Measurements from ENCODE around the gene LYPD6B. TPM values are rescaled to one million over a fixed set of nuclear protein-coding genes. Genes with fewer than 3 reads are reported as not detected.

The LYPD6B gene
- total RNA-seq, 1 experiment from 2014 or later: 6.1 TPM

DNA sequence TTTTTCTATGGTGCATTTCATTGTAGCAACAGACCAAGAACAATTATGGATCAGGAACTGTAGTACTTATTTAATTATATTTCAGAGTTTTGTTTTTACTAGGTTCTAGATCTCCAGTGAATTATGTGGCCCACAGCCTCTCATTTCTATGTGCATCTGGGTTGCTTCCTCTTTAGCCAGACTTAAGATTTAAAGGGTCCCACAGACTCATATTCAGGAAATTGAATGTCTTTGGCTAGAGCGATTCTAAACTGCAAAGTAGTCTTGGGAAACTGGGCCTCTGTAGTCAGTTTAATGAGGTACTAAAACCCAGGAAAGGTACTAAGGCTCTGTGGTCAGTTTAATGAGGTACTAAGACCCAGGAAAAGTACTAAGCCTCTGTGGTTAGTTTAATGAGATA lies 94.4 kb downstream of the LYPD6B start:
- Histone ChIP-seq H4K20me1 (ENCODE audit: insufficient read depth) (no peaks in the 10 kb centered on the region), H2AFZ (ENCODE audit: low read depth, low read length, poor library complexity, severe bottlenecking) (no peak overlapping the region), H3K79me2 (ENCODE audit: insufficient read depth, low read length) (no peaks in the 10 kb centered on the region), H3K9me2 (ENCODE audit: insufficient read depth) (no peaks in the 10 kb centered on the region), H3K9ac (ENCODE audit: low read length) (no peak overlapping the region), H3K27me3 (ENCODE audit: insufficient read depth, low read length) (no peaks in the 10 kb centered on the region), H3K4me2 (ENCODE audit: low read length) (no peak overlapping the region), H3K27ac (ENCODE audit: low read depth, low read length) (no peak overlapping the region), H3K36me3 (ENCODE audit: control insufficient read depth in 1 of 2, insufficient read depth in 2 of 2, low read length in 2 of 2) (no peaks in the 10 kb centered on the region), H3K4me1 (ENCODE audit: control insufficient read depth in 1 of 2, insufficient read depth in 2 of 2, low read length in 2 of 2) (no peaks in the 10 kb centered on the region), H3K4me3 (replicated peaks in 1 of 2; ENCODE audit: low read depth in 1 of 2, low read length in 2 of 2) (no peak overlapping the region), H3K9me3 (ENCODE audit: control insufficient read depth in 1 of 2, insufficient read depth in 1 of 2, low read depth in 1 of 2, low read length in 2 of 2) (no peaks in the 10 kb centered on the region)
- POLR2A ChIA-PET: no interaction called here
- intact Hi-C loops (cut with micrococcal nuclease): no loop called here
- ATAC-seq (no peak), DNase-seq (ENCODE audit: low read depth, low spot score) (no peak)
- RAD21 ChIA-PET (ENCODE audit: low non-redundant PET in 1 of 2, low total read pairs in 2 of 2, uncharacterized antibody in 2 of 2, unreplicated experiment in 2 of 2): no interaction called here
- TF ChIP-seq ZNF274 (IDR thresholded peaks at IDR 0.05; ENCODE audit: low read depth, low read length): no peak
- TF ChIP-seq, protein P1, sequence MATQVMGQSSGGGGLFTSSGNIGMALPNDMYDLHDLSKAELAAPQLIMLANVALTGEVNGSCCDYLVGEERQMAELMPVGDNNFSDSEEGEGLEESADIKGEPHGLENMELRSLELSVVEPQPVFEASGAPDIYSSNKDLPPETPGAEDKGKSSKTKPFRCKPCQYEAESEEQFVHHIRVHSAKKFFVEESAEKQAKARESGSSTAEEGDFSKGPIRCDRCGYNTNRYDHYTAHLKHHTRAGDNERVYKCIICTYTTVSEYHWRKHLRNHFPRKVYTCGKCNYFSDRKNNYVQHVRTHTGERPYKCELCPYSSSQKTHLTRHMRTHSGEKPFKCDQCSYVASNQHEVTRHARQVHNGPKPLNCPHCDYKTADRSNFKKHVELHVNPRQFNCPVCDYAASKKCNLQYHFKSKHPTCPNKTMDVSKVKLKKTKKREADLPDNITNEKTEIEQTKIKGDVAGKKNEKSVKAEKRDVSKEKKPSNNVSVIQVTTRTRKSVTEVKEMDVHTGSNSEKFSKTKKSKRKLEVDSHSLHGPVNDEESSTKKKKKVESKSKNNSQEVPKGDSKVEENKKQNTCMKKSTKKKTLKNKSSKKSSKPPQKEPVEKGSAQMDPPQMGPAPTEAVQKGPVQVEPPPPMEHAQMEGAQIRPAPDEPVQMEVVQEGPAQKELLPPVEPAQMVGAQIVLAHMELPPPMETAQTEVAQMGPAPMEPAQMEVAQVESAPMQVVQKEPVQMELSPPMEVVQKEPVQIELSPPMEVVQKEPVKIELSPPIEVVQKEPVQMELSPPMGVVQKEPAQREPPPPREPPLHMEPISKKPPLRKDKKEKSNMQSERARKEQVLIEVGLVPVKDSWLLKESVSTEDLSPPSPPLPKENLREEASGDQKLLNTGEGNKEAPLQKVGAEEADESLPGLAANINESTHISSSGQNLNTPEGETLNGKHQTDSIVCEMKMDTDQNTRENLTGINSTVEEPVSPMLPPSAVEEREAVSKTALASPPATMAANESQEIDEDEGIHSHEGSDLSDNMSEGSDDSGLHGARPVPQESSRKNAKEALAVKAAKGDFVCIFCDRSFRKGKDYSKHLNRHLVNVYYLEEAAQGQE (IDR thresholded peaks at IDR 0.05; ENCODE audit: low read depth): no peak
- no peak for TF ChIP-seq JUND (IDR thresholded peaks at IDR 0.05)
- TF ChIP-seq SRF (IDR thresholded peaks at IDR 0.05; ENCODE audit: low read depth): no peak
- TF ChIP-seq, protein P2, sequence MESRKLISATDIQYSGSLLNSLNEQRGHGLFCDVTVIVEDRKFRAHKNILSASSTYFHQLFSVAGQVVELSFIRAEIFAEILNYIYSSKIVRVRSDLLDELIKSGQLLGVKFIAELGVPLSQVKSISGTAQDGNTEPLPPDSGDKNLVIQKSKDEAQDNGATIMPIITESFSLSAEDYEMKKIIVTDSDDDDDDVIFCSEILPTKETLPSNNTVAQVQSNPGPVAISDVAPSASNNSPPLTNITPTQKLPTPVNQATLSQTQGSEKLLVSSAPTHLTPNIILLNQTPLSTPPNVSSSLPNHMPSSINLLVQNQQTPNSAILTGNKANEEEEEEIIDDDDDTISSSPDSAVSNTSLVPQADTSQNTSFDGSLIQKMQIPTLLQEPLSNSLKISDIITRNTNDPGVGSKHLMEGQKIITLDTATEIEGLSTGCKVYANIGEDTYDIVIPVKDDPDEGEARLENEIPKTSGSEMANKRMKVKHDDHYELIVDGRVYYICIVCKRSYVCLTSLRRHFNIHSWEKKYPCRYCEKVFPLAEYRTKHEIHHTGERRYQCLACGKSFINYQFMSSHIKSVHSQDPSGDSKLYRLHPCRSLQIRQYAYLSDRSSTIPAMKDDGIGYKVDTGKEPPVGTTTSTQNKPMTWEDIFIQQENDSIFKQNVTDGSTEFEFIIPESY (IDR thresholded peaks at IDR 0.05; ENCODE audit: extremely low read depth, insufficient replicate concordance, low read length): no peak
- no peak for TF ChIP-seq CEBPB (IDR thresholded peaks at IDR 0.05; ENCODE audit: low read depth)
- CTCF ChIA-PET: no interaction called here
- no TSS peak for BruUV-seq (replicated peaks)
